Mammary epithelial cell (primary cell): ENCODE data around the gene DCN.

Experiments
- EZH2 ChIP-seq: IDR thresholded peaks from 2 replicates; pipeline ENCODE4 v1.6.1; 2012; ENCODE audit warnings: low read length, inconsistent platforms, borderline replicate concordance
- TF ChIP-seq, protein P1 (sequence below), 2 donors: IDR thresholded peaks in 1 of 2; conservative IDR thresholded peaks in 1 of 2; 2 replicates each; pipeline ENCODE4 v1.5.1; 2011 to 2012; ENCODE audit warnings: inconsistent platforms in 2 of 2, low read length in 2 of 2, mild to moderate bottlenecking in 2 of 2, control low read depth in 1 of 2, low read depth in 1 of 2; ENCODE audit not compliant: insufficient read depth in 1 of 2; ENCODE audit errors: extremely low read depth in 1 of 2

DNA sequence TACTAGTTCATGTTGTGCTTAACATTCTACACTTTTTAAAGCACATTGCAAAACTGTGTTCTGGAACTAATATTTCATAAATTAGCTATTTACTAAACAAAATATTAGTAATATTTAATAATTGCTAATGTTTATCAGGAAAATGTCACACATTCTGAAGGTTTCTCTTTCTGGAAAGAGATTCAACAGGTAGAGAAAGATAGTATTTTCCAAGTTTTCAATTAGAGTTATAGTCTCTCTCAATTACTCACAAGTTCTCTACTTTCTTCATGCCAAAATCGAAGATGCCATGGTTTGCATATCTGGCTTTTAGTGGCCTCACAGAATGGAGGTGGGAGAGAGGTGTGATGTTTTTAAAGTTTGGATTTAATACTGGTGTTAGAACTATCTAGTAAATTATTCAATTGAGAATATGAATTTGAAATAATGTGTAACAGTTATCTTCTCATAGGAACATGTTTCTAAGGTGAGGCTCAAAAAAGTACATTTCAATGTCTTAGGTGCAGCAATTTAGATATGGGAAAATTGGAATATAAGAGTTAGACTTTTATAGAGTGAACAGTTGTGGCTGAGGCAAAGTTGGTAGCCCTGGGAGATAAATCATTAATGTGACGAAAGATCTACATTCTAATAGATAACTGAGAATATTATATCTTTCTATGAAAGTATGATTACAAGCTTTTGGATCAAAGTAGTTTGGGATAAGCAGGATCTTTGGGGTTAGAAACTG, 72.9 kb downstream of the DCN start:
- no peak for TF ChIP-seq EZH2
- TF ChIP-seq, protein P1, sequence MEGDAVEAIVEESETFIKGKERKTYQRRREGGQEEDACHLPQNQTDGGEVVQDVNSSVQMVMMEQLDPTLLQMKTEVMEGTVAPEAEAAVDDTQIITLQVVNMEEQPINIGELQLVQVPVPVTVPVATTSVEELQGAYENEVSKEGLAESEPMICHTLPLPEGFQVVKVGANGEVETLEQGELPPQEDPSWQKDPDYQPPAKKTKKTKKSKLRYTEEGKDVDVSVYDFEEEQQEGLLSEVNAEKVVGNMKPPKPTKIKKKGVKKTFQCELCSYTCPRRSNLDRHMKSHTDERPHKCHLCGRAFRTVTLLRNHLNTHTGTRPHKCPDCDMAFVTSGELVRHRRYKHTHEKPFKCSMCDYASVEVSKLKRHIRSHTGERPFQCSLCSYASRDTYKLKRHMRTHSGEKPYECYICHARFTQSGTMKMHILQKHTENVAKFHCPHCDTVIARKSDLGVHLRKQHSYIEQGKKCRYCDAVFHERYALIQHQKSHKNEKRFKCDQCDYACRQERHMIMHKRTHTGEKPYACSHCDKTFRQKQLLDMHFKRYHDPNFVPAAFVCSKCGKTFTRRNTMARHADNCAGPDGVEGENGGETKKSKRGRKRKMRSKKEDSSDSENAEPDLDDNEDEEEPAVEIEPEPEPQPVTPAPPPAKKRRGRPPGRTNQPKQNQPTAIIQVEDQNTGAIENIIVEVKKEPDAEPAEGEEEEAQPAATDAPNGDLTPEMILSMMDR (conservative IDR thresholded peaks at IDR 0.05 in 1 of 2, IDR thresholded peaks at IDR 0.05 in 1 of 2; ENCODE audit: extremely low read depth in 1 of 2, insufficient read depth in 1 of 2, low read depth in 1 of 2, low read length in 2 of 2): no peak
